Activated CD4-positive, alpha-beta memory T cell treated with anti-CD3 and anti-CD28 coated beads for 36 hours (primary cell): Measurements from ENCODE around the gene PKIB. TPM values are rescaled to one million over a fixed set of nuclear protein-coding genes. Genes with fewer than 3 reads are reported as not detected.
"Not testable (repeated sequence)": the region's sequence is repeated elsewhere in the genome, so short reads cannot be mapped to it uniquely, and the experiment has no call there.

Experiments
- CTCF ChIA-PET: fragments of 350-600 bp; sonication (Branson Sonifier 250); formaldehyde crosslinking; loops from one replicate; lab custom pipeline; 2021; ENCODE audit warnings: antibody characterized with exemption, inconsistent platforms; lab: Charles Lee
- POLR2A ChIA-PET: fragments of 350-600 bp; sonication (Branson Sonifier 250); formaldehyde crosslinking; loops from one replicate; lab custom pipeline; 2021; ENCODE audit warnings: antibody characterized with exemption; lab: Charles Lee
- DNase-seq: peaks from one replicate; pipeline ENCODE4 v3.0.0-alpha.2; 2020
- H3K27ac Mint-ChIP-seq: one replicate; pipeline ENCODE4 v1.8.0; 2021; ENCODE audit warnings: mixed read lengths
- H3K27me3 Mint-ChIP-seq: one replicate; pipeline ENCODE4 v1.8.0; 2021; ENCODE audit warnings: mixed read lengths
- H3K36me3 Mint-ChIP-seq: one replicate; pipeline ENCODE4 v1.8.0; 2021; ENCODE audit warnings: mixed read lengths
- H3K4me1 Mint-ChIP-seq: one replicate; pipeline ENCODE4 v1.8.0; 2021; ENCODE audit warnings: low read depth, mixed read lengths
- H3K4me3 Mint-ChIP-seq: one replicate; pipeline ENCODE4 v1.8.0; 2021; ENCODE audit warnings: mild to moderate bottlenecking, mixed read lengths
- H3K9me3 Mint-ChIP-seq: one replicate; pipeline ENCODE4 v1.8.0; 2021; ENCODE audit warnings: mixed read lengths
- intact Hi-C: fragments of 100-400 bp; cut with micrococcal nuclease; formaldehyde crosslinking; loops from one replicate; pipeline ENCODE4 v1.15.1; 2023
- total RNA-seq, 2 experiments: library from RNA; stranded (reverse); gene quantifications; one replicate each; pipeline ENCODE4 v1.2.3, GENCODE V29; 2021

Gene PKIB
- total RNA-seq, 2 experiments from 2014 or later, result 0.48 to 0.52 TPM

- Mint-ChIP-seq H3K9me3 (no peaks in the 10 kb centered on the region), H3K4me3 (no peak overlapping the region), H3K27ac (no peak overlapping the region), H3K4me1 (no peaks in the 10 kb centered on the region), H3K36me3 (no peaks in the 10 kb centered on the region), H3K27me3 (no peaks in the 10 kb centered on the region)
- ChIA-PET POLR2A (no interaction called here), CTCF (interaction anchor here (1.0 kb wide), 1 partner anchor 248 kb away, joined by 6 read pairs; no protein-coding TSS in a partner anchor)
- no peak for DNase-seq
- intact Hi-C loops, result no loop called here
Observed at GRCh38 chr6:122740091-122740490, 129.9 kb downstream of the PKIB start.

DNA sequence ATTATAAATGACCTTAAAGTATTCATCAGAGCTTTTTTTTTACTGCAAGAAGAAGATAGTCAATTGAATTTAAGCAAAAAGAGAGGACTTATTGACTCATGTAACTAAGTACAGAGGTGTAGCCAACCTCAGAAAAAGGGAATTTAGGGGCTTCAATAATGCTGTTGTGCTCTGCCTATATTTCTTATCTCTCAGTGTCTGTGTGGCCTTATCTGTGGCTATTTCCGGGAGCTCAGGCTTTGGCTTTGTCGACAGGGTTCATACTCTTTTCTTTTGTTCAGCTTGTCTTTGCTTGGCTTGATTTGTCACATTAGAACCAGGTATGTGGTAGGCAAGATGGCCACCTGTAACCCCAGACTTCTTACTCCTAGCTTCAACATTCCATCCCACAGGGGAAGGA is 130.7 kb downstream of the PKIB start:
- Mint-ChIP-seq H3K4me3 (no peak overlapping the region), H3K4me1 (no peaks in the 10 kb centered on the region), H3K27ac (no peak overlapping the region), H3K36me3 (no peaks in the 10 kb centered on the region), H3K9me3 (no peaks in the 10 kb centered on the region), H3K27me3 (no peaks in the 10 kb centered on the region)
- POLR2A ChIA-PET, result no interaction called here
- no peak for DNase-seq
- CTCF ChIA-PET, result interaction anchor here (1.0 to 1.8 kb wide), 2 partner anchors 99 to 249 kb away, joined by 5 to 6 read pairs; no protein-coding TSS in a partner anchor
- intact Hi-C loops, result no loop called here

DNA sequence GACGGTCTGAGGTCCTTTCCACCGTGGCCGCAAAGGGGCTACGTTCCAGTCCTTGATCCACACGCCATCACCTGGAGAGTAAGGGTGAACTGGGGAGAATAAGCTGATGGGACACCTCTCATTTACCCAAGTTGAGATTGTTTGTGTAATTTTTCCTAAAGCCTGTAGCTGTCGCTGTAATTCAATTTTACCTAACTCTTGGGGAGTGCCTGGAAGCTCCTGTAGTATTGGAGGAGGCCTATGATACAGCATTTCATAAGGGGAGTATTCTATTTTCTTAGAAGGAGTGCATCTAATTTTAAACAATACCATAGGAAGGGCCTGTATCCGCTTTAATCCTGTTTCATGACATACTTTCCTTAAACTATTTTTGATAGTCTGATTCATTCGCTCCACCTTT is 134.0 kb downstream of the PKIB start:
- H3K9me3 Mint-ChIP-seq, H3K27me3 Mint-ChIP-seq, H3K4me3 Mint-ChIP-seq, POLR2A ChIA-PET, DNase-seq, H3K36me3 Mint-ChIP-seq, H3K4me1 Mint-ChIP-seq, H3K27ac Mint-ChIP-seq, intact Hi-C loops: not testable (repeated sequence)
- CTCF ChIA-PET, result interaction anchor here (2.4 kb wide), 1 partner anchor 95 kb away, joined by 15 read pairs; no protein-coding TSS in a partner anchor

DNA sequence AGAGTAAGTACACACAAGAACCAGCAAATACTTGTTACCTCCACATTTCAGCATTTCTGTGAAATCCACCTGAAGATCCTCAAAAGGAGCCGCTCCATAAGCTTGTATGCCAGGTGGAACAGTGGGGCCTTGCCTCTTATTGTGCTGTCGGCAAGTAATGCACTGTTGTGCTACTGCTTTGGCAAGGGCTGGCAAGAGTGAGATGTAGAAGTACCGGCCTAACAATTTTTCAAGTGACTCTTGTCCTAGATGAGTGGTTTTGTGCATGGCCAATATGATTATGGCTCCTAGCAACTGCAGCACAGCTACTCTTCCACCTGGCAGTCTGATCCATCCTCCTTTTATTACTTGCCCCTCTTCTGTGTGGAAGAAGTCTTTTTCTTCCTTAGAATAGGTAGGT is 134.7 kb downstream of the PKIB start:
- H3K9me3 Mint-ChIP-seq, POLR2A ChIA-PET, DNase-seq, H3K36me3 Mint-ChIP-seq, H3K4me1 Mint-ChIP-seq, intact Hi-C loops, H3K4me3 Mint-ChIP-seq, H3K27me3 Mint-ChIP-seq, H3K27ac Mint-ChIP-seq: not testable (repeated sequence)
- CTCF ChIA-PET, result interaction anchor here (2.4 kb wide), 1 partner anchor 94 kb away, joined by 15 read pairs; no protein-coding TSS in a partner anchor

GRCh38 chr6:122746688-122747087 is 136.5 kb downstream of the PKIB start:
- ChIA-PET POLR2A (no interaction called here), CTCF (no interaction called here)
- Mint-ChIP-seq H3K27ac (no peak overlapping the region), H3K36me3 (no peaks in the 10 kb centered on the region), H3K27me3 (no peaks in the 10 kb centered on the region), H3K4me3 (no peak overlapping the region), H3K4me1 (peaks cover 7% of the 10 kb centered on the region), H3K9me3 (peaks cover 2% of the 10 kb centered on the region)
- DNase-seq, result no peak
- intact Hi-C loops, result no loop called here

DNA sequence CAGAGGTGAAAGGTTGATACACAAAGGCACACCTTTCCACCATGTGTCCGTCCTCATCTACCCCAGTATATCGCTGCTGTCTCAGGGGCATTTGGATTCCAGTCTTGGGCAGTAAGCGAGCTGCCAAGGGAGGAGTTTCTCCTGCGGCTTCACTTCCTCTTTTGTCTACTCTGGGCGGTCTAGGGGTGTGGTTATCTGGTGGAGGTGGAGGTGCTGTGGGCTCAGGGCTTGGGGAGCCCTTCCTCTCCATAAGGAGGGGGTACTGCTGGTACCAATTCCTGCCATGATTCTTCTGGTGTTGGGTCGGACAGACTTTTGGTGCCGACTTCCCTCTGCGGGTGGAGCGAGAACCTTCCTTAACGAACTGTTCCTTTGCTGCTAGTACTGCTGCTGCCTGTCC is 137.4 kb downstream of the PKIB start:
- Mint-ChIP-seq H3K4me1 (peaks cover 8% of the 10 kb centered on the region), H3K4me3 (no peak overlapping the region), H3K9me3 (peaks cover 2% of the 10 kb centered on the region), H3K27me3 (no peaks in the 10 kb centered on the region), H3K27ac (no peak overlapping the region), H3K36me3 (no peaks in the 10 kb centered on the region)
- ChIA-PET CTCF (no interaction called here), POLR2A (no interaction called here)
- no peak for DNase-seq
- intact Hi-C loops, result no loop called here

GRCh38 chr6:122748945-122749344 is 138.7 kb downstream of the PKIB start:
- H3K9me3 Mint-ChIP-seq, H3K4me3 Mint-ChIP-seq, CTCF ChIA-PET, POLR2A ChIA-PET, DNase-seq, H3K27ac Mint-ChIP-seq, H3K36me3 Mint-ChIP-seq, intact Hi-C loops, H3K27me3 Mint-ChIP-seq, H3K4me1 Mint-ChIP-seq: not testable (repeated sequence)

GRCh38 chr6:122749451-122750050 is 139.3 kb downstream of the PKIB start:
- H3K4me1 Mint-ChIP-seq, result peaks cover 8% of the 10 kb centered on the region
- CTCF ChIA-PET, result no interaction called here
- no peak overlapping the region for H3K4me3 Mint-ChIP-seq
- H3K36me3 Mint-ChIP-seq, result no peaks in the 10 kb centered on the region
- DNase-seq, result no peak
- H3K9me3 Mint-ChIP-seq, result peaks cover 2% of the 10 kb centered on the region
- no peak overlapping the region for H3K27ac Mint-ChIP-seq
- no peaks in the 10 kb centered on the region for H3K27me3 Mint-ChIP-seq
- intact Hi-C loops, result no loop called here
- POLR2A ChIA-PET, result no interaction called here

- Mint-ChIP-seq H3K9me3 (peaks cover 2% of the 10 kb centered on the region), H3K4me1 (peaks cover 8% of the 10 kb centered on the region), H3K4me3 (no peak overlapping the region), H3K27me3 (no peaks in the 10 kb centered on the region), H3K27ac (no peak overlapping the region), H3K36me3 (no peaks in the 10 kb centered on the region)
- ChIA-PET POLR2A (no interaction called here), CTCF (no interaction called here)
- DNase-seq, result no peak
- intact Hi-C loops, result no loop called here
Observed at GRCh38 chr6:122751326-122751725, 141.1 kb downstream of the PKIB start.

- intact Hi-C loops, result no loop called here
- DNase-seq, result no peak
- Mint-ChIP-seq H3K27ac (no peak overlapping the region), H3K27me3 (no peaks in the 10 kb centered on the region), H3K4me1 (peaks cover 8% of the 10 kb centered on the region), H3K9me3 (peaks cover 2% of the 10 kb centered on the region), H3K4me3 (no peak overlapping the region), H3K36me3 (no peaks in the 10 kb centered on the region)
- ChIA-PET CTCF (no interaction called here), POLR2A (no interaction called here)
Observed at GRCh38 chr6:122752459-122752858, 142.3 kb downstream of the PKIB start.

DNA sequence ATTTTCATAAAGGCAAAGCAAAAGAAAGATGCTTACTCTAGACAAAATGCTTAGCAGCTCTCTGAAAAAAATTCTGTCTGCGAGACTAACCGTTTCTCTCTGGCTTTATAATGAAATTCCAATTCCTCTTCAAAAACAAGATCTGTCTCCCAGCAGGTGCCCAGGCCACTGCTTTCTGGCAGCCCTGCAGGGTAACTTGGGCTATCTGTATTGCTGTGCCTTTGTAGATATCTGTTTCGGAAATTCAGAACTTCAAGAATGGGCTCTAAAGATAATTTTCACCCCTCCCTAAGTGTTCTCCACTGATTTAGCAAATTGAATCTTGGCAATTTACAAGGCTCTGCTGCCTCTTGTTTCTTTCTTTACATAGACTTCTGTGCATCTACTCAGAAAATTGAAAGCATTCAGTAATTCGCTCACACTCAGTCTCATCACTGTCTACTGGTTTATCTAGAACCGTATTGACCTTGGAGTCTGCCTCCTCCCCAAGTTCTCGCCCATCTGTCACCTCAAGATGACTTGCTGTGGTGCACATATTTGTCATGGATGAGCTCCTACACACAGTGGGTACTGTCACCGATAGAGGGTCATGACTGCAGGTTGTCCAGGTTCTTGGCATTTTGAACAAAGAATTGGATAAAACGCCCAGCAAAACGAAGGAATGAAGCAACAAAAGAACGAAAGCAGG is 142.9 kb downstream of the PKIB start:
- H3K9me3 Mint-ChIP-seq, result peaks cover under 1% of the 10 kb centered on the region
- DNase-seq, result no peak
- POLR2A ChIA-PET, result no interaction called here
- CTCF ChIA-PET, result no interaction called here
- no peaks in the 10 kb centered on the region for H3K27me3 Mint-ChIP-seq
- H3K27ac Mint-ChIP-seq, result no peak overlapping the region
- intact Hi-C loops, result no loop called here
- H3K4me1 Mint-ChIP-seq, result peaks cover 8% of the 10 kb centered on the region
- H3K36me3 Mint-ChIP-seq, result no peaks in the 10 kb centered on the region
- H3K4me3 Mint-ChIP-seq, result no peak overlapping the region

DNA sequence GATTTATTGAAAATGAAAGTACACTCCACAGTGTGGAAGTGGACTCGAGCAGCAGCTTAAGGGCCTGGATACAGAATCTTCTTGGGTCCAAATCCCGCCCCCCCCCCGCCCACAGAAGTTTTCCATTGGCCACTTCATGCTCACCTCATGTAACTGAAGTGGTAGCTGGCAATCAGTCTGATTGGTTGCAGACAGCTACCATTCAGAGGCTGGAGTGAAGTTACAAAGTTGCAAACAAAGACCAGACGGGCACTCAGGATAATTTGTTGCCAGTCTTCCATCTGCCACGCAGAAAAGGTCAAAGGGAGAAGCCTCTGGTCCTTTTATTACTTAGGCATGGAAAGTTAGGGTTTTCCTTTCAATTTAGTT is 143.5 kb downstream of the PKIB start:
- CTCF ChIA-PET, result no interaction called here
- POLR2A ChIA-PET, result no interaction called here
- Mint-ChIP-seq H3K27ac (no peak overlapping the region), H3K4me3 (no peak overlapping the region), H3K36me3 (no peaks in the 10 kb centered on the region), H3K4me1 (peaks cover 8% of the 10 kb centered on the region), H3K9me3 (no peaks in the 10 kb centered on the region), H3K27me3 (no peaks in the 10 kb centered on the region)
- DNase-seq, result no peak
- intact Hi-C loops, result no loop called here

DNA sequence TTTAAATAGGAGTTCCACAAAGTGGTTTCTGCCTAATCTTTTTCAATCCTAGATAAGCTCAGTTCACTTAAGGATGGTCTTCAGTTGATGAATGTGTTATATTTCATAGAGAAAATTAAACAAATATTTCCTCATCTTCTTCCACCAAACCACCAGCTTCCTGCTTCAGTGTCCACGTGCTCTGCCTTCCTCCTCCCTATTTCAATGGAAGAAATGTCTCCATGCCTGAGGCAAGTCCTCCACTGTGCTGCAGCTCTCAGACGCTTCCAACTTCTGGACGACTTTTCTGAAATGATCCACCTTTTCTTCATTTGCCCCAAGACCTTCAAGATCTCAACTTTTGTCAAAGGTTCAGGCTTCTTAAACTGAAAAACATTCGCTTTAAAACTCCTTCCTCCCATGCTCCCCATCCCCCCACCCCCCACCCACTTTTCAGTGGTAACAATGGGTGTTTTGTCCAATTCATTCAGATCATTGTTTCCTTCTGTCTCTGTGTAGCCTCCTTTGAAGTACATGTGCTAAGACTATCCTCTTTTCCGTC is 144.1 kb downstream of the PKIB start:
- DNase-seq, result no peak
- H3K36me3 Mint-ChIP-seq, result no peaks in the 10 kb centered on the region
- no peaks in the 10 kb centered on the region for H3K9me3 Mint-ChIP-seq
- H3K27ac Mint-ChIP-seq, result no peak overlapping the region
- POLR2A ChIA-PET, result no interaction called here
- intact Hi-C loops, result no loop called here
- peaks cover 8% of the 10 kb centered on the region for H3K4me1 Mint-ChIP-seq
- H3K4me3 Mint-ChIP-seq, result no peak overlapping the region
- H3K27me3 Mint-ChIP-seq, result no peaks in the 10 kb centered on the region
- CTCF ChIA-PET, result no interaction called here
